ENCODE data around the gene NQO2. TPM values are rescaled to one million over a fixed set of nuclear protein-coding genes. Genes with fewer than 3 reads are reported as not detected.

Gene NQO2
- total and polyA plus RNA-seq, 2 donors (not counting 1 experiment from before 2014, with no cell fraction given) = 12.1 to 13.5 TPM

DNA sequence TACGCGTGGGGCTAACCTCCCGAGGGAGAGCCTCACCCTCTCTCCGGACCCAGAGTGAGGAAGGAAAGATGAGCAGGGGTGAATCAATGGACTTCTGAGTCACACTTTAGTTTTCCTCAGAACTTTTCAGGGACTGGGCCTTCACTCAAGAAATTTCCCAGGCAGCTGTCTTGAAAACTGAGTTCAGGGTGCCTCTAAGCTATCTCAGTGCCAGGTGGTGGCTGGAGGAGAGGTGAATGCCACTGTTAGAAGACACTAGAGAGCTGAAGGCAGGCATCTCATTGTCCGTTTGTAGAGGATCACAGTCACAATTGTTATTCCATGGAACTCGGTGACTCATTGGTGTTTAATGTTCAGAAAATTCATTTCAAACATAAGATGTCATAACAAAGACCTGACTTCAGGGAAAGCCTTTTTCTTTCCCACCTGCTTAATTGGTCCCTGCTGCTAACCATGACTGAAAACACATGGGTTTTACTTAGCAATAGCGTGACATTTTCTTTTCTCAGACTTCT is 23.1 kb upstream of the NQO2 start:
- H3K9me3 ChIP-seq (ENCODE audit: control insufficient read depth, insufficient read depth, low read depth, low read length) = no peaks in the 10 kb centered on the region
- no peak overlapping the region for H3K4me3 ChIP-seq (replicated peaks in 1 of 4; ENCODE audit: control extremely low read depth in 1 of 4, insufficient read depth in 1 of 4, low read depth in 3 of 4, low read length in 4 of 4)
- peak overlapping the region; percentile 89 for H3K4me2 ChIP-seq (ENCODE audit: extremely low read depth, insufficient read depth, low read length)
- H3K27ac ChIP-seq (ENCODE audit: insufficient read depth, low read length) = peak overlapping the region; percentile 77
- peak overlapping the region; percentile 38 for H3K9ac ChIP-seq (ENCODE audit: insufficient read depth, low read length)
- no peaks in the 10 kb centered on the region for H4K20me1 ChIP-seq (ENCODE audit: control insufficient read depth, extremely low read depth, insufficient read depth, low read length)
- TF ChIP-seq, protein P1, sequence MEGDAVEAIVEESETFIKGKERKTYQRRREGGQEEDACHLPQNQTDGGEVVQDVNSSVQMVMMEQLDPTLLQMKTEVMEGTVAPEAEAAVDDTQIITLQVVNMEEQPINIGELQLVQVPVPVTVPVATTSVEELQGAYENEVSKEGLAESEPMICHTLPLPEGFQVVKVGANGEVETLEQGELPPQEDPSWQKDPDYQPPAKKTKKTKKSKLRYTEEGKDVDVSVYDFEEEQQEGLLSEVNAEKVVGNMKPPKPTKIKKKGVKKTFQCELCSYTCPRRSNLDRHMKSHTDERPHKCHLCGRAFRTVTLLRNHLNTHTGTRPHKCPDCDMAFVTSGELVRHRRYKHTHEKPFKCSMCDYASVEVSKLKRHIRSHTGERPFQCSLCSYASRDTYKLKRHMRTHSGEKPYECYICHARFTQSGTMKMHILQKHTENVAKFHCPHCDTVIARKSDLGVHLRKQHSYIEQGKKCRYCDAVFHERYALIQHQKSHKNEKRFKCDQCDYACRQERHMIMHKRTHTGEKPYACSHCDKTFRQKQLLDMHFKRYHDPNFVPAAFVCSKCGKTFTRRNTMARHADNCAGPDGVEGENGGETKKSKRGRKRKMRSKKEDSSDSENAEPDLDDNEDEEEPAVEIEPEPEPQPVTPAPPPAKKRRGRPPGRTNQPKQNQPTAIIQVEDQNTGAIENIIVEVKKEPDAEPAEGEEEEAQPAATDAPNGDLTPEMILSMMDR (conservative IDR thresholded peaks at IDR 0.05 in 1 of 2, IDR thresholded peaks at IDR 0.05 in 1 of 2; ENCODE audit: low read depth in 1 of 2, low read length in 2 of 2) = no peak
- no peak for TF ChIP-seq EZH2 (IDR thresholded peaks at IDR 0.05; ENCODE audit: low read length, missing control alignments)
- H2AFZ ChIP-seq (ENCODE audit: low read length) = peak overlapping the region; percentile 65
- no peaks in the 10 kb centered on the region for H3K79me2 ChIP-seq (ENCODE audit: control insufficient read depth, insufficient read depth, low read length)
- H3K4me1 ChIP-seq (ENCODE audit: control insufficient read depth, extremely low read depth, insufficient read depth, low read length) = peaks cover 15% of the 10 kb centered on the region
- DNase-seq (ENCODE audit: low read depth in 2 of 2) = peak; percentile 56 to 85
- H3K36me3 ChIP-seq (ENCODE audit: control insufficient read depth, insufficient read depth, low read length) = no peaks in the 10 kb centered on the region
- H3K27me3 ChIP-seq (ENCODE audit: control insufficient read depth, insufficient read depth, low read length) = no peaks in the 10 kb centered on the region

DNA sequence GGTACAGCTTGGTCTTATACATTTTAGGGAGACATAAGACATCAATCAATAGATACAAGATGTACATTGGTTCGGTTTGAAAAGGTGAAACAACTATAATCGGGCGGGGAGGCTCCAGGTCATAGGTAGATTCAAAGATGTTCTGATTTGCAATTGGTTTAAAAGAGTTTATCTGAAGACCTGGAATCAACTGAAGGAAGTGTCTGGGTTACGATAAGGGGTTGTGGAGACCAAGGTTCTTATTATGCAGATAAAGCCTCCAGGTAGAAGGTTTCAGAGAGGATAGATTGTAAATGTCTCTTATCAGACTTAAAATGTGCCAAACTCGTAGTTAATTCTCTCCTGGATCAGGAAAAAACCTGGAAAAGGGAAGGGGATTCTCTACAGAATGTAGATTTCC is 22.4 kb upstream of the NQO2 start:
- Histone ChIP-seq H3K9ac (ENCODE audit: insufficient read depth, low read length) (no peak overlapping the region), H3K4me2 (ENCODE audit: extremely low read depth, insufficient read depth, low read length) (peak overlapping the region; percentile 89), H4K20me1 (ENCODE audit: control insufficient read depth, extremely low read depth, insufficient read depth, low read length) (no peaks in the 10 kb centered on the region), H3K36me3 (ENCODE audit: control insufficient read depth, insufficient read depth, low read length) (no peaks in the 10 kb centered on the region), H3K4me3 (replicated peaks in 1 of 4; ENCODE audit: control extremely low read depth in 1 of 4, insufficient read depth in 1 of 4, low read depth in 3 of 4, low read length in 4 of 4) (no peak overlapping the region), H2AFZ (ENCODE audit: low read length) (no peak overlapping the region), H3K27me3 (ENCODE audit: control insufficient read depth, insufficient read depth, low read length) (no peaks in the 10 kb centered on the region), H3K9me3 (ENCODE audit: control insufficient read depth, insufficient read depth, low read depth, low read length) (no peaks in the 10 kb centered on the region), H3K27ac (ENCODE audit: insufficient read depth, low read length) (peak overlapping the region; percentile 77), H3K4me1 (ENCODE audit: control insufficient read depth, extremely low read depth, insufficient read depth, low read length) (peaks cover 15% of the 10 kb centered on the region), H3K79me2 (ENCODE audit: control insufficient read depth, insufficient read depth, low read length) (no peaks in the 10 kb centered on the region)
- TF ChIP-seq EZH2 (IDR thresholded peaks at IDR 0.05; ENCODE audit: low read length, missing control alignments) = no peak
- TF ChIP-seq, protein P1 (conservative IDR thresholded peaks at IDR 0.05 in 1 of 2, IDR thresholded peaks at IDR 0.05 in 1 of 2; ENCODE audit: low read depth in 1 of 2, low read length in 2 of 2) = no peak
- no peak for DNase-seq (ENCODE audit: low read depth in 2 of 2)

DNA sequence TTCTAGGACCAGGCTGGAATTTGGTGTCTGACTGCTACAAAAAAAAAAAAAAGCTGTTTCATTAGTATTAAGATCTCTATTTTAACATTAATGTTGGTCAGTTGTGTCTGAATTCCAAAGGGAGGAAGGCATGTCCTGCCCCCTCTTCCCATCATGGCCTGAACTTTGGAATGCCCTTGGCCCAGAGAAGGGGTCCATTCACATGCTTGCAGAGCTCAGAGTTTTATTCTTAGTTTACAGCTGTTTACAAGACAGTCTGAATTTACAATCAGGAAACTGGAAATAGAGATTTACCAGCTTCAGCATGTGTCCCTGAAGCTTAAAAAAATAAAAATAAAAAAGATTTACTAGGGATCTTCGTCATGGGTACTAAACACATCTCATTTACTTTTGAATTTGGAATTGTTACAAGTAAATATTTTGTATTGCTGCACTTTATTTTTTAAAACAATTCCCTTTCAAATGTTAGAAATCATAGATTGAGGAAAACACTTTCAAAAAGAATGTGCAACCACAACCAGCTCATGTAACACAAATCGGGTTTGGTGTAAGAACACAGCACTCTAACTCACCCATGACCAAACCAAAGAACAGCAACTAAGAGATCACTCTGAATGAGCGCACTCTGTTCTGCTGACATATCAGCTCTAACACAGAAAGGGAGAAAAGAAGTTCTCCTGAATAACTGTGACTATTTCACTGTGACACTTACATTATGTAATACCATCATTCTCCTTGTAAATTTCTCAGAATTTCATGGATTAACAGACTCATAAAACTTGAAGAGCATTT is 21.7 kb upstream of the NQO2 start:
- Histone ChIP-seq H3K4me3 (replicated peaks in 1 of 4; ENCODE audit: control extremely low read depth in 1 of 4, insufficient read depth in 1 of 4, low read depth in 3 of 4, low read length in 4 of 4) (no peak overlapping the region), H3K36me3 (ENCODE audit: control insufficient read depth, insufficient read depth, low read length) (no peaks in the 10 kb centered on the region), H3K27ac (ENCODE audit: insufficient read depth, low read length) (no peak overlapping the region), H4K20me1 (ENCODE audit: control insufficient read depth, extremely low read depth, insufficient read depth, low read length) (no peaks in the 10 kb centered on the region), H3K27me3 (ENCODE audit: control insufficient read depth, insufficient read depth, low read length) (no peaks in the 10 kb centered on the region), H3K4me1 (ENCODE audit: control insufficient read depth, extremely low read depth, insufficient read depth, low read length) (peaks cover 18% of the 10 kb centered on the region), H3K9me3 (ENCODE audit: control insufficient read depth, insufficient read depth, low read depth, low read length) (no peaks in the 10 kb centered on the region), H2AFZ (ENCODE audit: low read length) (no peak overlapping the region), H3K4me2 (ENCODE audit: extremely low read depth, insufficient read depth, low read length) (no peak overlapping the region), H3K9ac (ENCODE audit: insufficient read depth, low read length) (no peak overlapping the region), H3K79me2 (ENCODE audit: control insufficient read depth, insufficient read depth, low read length) (no peaks in the 10 kb centered on the region)
- no peak for TF ChIP-seq EZH2 (IDR thresholded peaks at IDR 0.05; ENCODE audit: low read length, missing control alignments)
- TF ChIP-seq, protein P1 (conservative IDR thresholded peaks at IDR 0.05 in 1 of 2, IDR thresholded peaks at IDR 0.05 in 1 of 2; ENCODE audit: low read depth in 1 of 2, low read length in 2 of 2) = no peak
- DNase-seq (ENCODE audit: low read depth in 2 of 2) = no peak

All from fibroblast of lung (primary cell).